ENCODE measurements around the gene CA14.
"Not testable (repeated sequence)": the region's sequence is repeated elsewhere in the genome, so short reads cannot be mapped to it uniquely, and the experiment has no call there.

Gene CA14

DNA sequence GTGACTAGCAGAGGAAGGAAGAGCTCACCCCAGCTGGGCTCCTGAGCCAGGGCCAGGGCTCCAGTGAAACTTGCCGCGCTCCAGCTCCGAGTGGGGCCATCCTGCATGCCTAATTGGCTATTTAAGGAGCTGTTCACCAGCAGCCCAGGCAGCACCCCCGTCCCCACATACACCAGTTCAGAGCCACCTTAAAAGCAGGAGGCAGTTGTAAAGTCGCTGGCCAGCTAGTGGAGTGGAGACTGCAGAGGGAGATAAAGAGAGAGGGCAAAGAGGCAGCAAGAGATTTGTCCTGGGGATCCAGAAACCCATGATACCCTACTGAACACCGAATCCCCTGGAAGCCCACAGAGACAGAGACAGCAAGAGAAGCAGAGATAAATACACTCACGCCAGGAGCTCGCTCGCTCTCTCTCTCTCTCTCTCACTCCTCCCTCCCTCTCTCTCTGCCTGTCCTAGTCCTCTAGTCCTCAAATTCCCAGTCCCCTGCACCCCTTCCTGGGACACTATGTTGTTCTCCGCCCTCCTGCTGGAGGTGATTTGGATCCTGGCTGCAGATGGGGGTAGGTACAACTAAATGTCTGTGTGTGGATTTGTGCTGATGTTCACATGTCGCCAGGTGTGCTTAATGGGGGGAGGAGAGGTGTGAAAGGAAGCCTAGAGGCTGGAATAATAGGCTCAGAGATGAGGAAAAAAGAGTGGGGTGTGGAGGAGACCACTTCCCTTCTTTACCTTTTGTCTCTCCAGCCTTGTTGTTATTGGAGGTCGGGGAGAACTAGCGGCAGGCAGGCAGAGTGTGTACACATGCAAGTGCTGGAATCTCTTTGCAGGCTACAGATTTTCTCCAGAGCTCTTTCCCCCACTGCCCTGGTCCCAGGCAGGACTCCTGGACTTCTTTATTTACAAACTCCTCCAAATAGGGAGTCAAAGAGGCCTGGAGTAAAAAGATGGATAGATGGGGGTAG lies at the start of gene CA14:
Gene CA14, plus strand, starts transcription at position 151 of the 962 bp plus-strand sequence. Its CDS starts 355 bp downstream, at position 506.
- DNase-seq, result no peak

DNA sequence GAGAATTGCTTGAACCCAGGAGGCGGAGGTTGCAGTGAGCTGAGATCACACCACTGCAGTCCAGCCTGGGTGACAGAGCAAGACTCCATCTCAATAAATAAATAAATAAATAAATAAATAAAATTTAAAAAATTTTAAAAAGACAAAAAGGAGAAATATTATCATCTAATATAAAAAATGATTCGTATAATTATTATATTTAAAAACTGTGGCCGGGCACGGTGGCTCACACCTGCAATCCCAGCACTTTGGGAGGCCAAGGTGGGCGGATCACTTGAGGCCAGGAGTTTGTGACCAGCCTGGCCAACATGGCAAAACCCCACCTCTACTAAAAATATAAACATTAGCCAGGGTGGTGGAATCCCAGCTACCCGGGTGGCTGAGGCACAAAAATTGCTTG lies 49.1 kb upstream of the CA14 start:
- not testable (repeated sequence) for DNase-seq

DNA sequence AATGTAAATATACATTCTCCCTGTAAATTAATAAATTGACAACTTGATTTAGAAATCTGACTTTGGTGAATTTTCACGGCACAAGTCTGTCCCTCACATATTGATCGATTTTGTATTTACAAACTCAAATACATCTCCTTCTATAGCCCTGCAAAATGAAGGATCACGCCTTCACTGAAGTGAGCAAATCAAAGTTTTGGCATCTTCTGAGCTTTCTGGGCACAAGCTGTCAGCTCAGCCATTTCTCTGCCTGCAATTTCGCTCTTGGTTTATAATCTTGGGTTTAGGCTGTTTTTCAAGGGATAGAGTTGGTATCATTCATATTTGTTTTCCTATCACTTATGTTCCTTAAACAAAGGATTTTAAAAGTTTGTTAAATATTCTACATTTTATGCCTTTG lies 47.5 kb upstream of the CA14 start:
- peak; percentile 64 for DNase-seq

DNA sequence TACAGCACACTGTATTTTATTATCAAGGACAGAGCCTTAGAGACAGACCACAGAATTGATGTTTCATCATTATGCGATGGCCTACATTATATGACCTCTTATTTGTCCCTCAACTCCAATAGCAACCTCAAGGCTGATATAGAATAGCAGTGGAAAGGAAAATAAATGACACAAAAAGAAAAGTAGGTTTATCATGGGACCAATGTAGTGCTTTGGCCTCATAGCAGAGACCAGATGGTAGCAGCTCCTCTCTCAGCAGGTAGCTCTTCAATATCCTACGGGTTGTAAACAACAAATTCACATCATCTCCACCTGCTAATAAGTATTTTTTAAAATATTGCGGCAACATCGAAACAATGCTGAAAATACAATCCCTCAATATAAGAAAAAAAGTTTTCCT lies 46.9 kb upstream of the CA14 start:
- peak; percentile 75 for DNase-seq

DNA sequence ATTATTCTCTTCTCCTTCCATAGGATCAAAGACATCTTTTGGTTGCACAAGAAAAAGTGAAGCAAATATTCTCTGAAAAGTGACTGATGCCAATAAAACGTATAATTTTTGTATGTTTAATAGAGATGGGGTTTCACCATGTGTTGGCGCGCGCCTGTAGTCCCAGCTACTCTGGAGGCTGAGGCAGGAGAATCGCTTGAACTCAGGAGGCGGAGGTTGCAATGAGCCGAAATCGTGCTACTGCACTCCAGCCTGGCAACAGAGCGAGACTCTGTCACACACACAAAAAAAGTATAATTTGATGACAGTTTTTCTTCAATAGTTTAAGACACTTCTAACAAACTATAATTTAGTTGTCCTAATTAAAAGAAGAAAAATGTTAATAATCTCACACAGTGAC lies 45.5 kb upstream of the CA14 start:
- DNase-seq, result no peak

DNA sequence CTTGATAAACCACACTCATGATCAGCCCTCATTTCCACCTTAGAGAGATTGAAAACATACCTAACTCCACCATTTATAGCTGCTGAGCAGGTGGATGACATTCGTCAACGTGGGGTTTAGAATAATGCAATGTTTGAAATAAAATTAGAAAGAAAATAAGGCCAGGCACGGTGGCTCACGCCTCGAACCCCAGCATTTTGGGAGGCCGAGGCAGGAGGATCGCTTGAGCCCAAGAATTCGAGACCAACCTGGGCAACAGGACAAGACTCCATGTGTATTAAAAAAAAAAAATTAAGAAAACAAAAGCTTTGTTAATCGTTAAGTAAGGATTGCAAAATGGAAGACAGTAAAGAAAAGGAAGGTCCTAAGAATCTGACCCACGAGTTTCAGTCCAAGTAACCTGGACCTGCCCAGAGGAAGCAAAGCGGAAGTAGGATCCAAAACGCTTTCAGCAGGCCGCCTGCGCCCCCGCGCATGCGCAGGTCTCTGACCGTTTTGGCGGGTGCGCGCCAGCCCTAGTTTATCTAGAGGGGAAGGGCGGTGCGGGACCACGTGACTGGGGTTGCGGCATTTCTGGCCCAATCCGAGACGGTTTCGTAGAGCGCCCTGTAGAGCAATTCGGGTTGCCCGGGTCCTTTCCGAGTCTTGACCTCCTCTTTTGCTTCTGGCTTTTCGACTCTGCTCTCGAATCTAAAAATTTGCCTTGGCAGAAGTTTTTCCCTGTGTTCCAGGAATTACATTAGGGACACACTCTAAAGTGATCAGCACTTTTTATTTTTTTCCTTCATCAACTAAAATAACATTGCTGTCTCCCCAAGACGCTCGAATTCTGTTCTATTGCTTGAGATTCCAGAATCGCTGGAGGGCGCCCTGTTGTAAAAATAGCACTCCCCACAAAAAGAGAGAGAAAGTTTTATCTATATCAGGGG lies 44.1 kb upstream of the CA14 start:
- no peak for DNase-seq

DNA sequence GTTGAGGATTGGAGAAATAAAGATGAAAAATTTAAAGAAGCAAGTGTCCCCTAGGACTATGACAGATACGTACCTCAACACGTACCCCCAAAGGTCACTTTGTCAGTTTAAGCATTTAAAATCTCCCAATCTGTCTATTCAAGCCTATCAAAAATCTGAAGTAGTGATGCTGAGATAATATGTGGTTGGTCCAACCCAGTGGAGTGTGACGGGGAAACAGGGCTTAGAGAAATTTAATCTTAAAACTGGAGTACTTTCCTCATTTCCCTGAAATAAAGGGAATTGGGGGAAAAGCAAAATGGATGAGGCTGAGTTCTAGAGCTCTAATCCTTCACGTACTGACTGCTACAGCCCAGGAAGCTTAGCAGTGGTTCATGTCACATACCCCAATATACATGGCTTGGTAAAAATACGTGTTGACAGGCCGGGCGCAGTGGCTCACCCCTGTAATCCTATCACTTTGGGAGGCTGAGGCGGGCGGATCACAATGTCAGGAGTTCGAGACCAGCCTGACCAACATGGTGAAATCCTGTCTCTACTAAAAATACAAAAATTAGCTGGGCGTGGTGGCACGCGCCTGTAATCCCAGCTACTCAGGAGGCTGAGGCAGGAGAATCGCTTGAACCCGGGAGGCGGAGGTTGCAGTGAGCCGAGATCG lies 43.3 kb upstream of the CA14 start:
- DNase-seq, result not testable (repeated sequence)

DNA sequence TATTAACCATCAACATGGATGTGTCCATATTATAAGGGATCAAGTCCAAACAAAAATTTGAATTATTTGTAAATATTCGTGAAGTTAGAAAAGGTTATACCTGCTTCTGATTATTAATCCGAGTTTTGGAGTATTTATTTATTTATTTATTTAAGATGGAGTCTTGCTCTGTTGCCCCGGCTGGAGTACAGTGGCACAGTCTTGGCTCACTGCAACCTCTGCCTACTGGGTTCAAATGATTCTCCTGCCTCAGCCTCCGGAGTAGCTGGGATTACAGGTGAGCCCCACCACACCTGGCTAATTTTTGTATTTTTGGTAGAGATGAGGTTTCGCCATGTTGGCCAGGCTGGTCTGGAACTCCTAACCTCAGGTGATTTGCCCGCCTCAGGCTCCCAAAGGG lies 41.7 kb upstream of the CA14 start:
- DNase-seq, result not testable (repeated sequence)

DNA sequence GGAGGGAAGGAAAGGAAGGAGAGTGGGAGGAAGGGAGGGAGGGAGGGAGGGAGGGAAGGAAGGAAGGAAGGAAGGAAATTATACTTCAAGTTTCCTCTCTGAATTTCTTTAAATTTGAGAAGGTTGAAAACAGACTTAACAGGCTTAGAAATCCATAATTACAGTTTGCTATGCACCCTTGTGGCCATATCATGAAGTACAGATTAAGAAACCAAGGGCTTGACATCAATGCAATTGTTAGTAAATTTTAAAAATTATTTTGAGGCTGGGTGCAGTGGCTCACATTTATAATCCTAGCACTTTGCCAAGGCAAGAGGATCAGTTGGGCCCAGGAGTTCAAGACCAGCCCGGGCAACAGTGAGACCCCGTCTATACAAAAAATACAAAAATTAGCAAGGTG lies 36.0 kb upstream of the CA14 start:
- peak; percentile 39 for DNase-seq

DNA sequence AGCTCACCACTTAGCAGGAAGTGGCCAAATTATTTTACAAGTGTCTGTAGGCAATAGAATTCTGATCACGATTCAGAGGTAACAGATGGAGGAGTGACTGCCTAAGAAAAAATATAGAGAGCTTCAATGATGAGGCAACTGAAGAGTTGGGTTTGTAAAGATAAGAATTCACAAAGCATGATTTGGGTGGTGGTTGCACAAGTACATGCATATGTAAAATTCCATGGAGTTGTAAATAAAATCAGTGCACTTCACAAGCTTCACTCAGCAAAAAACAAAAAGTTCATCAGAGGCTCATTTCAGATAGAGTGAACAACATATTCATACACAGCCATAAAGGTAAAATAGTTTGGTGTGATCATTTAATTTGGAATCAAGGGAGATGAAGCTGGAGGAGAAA lies 32.6 kb upstream of the CA14 start:
- no peak for DNase-seq

DNA sequence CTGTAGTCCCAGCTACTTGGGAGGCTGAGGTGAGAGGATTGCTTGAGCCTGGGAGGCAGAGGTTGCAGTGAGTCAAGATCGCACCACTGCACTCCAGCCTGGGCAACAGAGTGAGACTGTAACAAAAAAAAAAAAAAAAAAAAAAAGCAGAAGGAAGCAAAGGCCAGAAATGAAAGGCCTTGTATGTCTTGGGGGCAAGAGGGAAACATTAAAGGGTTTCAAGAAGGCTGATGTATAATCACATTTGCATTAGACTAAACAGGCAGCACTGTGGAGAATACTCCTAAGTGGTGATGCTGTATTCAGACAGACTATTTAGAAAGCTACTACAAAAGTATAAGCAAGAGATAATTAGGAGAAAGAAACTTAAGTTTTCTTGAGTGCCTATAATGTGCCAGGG lies 32.0 kb upstream of the CA14 start:
- DNase-seq, result no peak

DNA sequence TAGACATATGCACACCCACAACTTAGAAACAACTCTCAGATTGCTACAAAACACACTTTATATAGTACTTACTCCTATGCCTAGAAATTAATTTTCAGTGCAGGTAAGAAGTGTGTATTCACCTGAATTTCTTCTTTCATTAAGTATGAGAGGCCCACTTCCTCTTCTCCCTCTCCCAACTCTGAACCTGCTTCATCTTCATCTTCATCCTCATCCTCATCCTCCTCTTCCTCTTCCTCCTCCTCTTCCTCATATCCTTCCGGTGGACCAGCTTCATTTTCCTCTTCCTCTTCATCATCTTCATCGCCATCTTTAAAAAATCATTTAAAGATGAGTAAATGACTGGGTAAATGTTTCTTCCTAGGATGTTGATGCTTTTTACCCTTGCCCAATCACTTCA lies 31.1 kb upstream of the CA14 start:
- no peak for DNase-seq

DNA sequence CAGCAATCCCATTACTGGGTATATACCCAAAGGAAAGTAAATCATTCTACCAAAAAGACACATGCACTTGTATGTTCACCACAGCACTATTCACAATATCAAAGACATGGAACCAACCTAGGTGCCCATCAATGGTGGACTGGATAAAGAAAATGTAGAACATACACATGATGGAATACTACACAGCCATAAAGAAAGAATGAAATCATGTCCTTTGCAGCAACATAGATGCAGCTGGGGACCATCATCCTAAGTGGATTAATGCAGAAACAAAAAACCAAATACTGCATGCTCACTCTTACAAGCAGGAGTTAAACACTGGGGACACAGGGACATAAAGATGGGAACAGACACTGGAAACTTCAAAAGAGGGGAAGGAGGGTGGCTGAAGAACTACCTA lies 30.3 kb upstream of the CA14 start:
- DNase-seq, result no peak

DNA sequence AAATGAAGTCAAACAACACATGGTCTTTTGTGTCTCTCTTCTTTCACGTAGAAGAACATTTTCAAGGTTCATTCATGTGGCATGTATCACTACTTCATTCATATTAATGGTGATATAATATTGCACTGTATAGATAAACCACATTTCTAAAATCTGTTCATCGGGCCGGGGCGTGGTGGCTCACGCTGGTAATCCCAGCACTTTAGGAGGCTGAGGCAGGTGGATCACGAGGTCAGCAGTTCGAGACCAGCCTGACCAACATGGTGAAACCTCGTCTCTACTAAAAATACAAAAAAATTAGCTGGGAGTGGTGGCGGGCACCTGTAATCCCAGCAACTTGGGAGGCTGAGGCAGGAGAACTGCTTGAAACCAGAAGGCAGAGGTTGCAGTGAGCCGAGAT lies 29.3 kb upstream of the CA14 start:
- DNase-seq, result not testable (repeated sequence)

DNA sequence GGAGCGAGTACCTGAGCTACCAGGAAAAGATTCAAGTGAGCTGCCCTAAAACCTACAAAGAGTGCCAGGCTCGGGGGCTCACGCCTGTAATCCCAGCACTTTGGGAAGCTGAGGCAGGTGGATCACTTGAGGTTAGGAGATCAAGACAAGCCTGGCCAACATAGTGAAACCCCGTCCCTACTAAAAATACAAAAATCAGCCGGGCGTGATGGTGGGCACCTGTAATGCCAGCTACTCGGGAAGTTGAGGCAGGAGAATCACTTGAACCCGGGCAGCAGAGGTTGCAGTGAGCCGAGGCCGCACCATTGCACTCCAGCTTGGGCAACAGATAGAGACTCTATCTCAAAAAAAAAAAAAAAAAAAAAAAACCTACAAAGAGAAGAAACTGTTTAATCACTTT lies 24.7 kb upstream of the CA14 start:
- DNase-seq, result not testable (repeated sequence)

DNA sequence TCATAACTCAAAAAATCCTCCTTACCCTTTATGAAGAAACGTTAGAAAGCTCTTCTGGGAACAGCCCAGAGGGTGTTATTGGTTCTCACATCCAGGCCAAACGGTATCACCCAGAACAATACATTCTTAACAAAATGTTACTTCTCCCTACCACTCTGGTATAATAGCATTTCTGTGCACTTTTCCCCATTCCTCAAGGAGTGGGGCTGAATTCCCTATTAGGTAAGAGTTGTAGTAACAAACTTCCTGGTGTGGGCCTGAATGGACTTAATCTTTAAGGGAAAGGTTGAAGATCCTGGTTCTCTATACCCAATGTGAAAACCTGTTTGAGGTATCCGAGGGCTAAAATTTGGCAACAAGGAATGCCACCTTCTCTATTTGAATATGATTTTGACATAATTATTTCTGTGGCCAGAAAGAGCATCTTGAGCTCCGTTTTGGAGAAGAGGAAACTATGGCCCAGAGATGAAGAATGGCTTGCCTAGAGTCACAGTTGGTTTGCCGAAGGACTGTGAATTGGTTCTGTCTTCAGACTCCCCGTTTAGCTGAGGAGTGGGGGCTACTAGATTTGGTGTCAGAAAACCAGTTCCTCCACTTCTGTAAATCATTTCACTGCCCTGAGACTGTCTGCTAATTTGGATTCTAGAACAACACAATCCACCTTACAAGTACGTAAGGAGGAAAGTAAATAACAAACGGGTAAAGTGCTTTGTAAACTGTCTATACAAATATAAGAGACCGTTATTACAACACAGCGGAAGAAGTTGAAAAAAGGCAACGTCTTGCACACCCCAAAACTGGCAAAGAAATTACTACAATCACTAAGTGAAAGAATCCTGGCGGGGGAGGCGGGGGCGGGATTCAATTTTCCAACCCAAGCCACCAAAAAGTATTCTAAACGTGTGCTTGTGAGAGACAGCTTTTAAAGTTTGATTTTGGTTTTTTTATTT lies 23.9 kb upstream of the CA14 start:
- no peak for DNase-seq

DNA sequence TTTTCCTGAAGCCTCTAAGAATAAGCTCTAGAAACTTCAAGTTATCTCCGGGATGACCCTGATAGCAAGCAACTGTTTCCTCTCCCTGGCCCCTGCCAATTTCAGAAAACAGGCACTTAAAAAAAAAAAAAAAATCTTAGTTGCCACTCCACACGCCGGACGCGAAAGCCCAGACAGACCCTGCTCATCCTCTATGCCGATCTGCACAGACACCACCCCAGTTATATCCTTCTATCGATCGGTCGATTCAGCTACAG lies 23.3 kb upstream of the CA14 start:
- no peak for DNase-seq

DNA sequence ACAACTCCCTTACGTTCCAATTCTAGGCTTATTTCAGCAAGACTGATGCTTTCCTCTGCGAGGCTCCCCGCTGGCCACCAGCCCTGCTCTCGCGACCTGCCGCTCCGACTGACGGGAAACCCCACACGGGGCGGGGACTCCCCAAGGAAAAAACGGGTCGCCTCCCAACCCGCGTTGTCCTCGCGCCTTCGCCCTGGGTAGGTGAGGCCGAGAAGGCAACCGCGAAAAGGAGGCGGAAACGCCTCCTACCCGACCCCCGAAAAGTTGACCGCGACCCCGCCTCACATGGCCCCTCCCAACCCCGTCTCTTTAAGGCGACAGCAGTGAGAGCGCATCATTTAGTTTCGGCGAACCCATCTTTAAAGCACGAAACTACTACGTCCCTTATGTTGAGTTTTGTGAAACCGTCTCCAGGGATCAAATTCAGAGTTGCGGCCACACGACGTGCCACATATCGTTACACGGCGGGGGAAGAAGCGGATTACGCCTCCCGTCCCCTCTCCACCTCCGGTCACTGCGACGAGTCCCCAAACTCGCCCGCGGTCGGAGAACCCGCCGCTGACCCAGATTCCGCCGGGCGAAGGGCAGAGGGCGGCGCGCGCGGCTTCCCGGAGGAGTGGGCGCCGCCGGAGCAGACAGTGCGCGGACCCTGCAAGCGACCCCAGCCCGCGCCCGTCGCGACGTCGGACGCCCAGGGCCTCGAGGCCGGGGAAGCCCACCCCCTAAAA lies 22.8 kb upstream of the CA14 start:
- DNase-seq, result peak; percentile 63

DNA sequence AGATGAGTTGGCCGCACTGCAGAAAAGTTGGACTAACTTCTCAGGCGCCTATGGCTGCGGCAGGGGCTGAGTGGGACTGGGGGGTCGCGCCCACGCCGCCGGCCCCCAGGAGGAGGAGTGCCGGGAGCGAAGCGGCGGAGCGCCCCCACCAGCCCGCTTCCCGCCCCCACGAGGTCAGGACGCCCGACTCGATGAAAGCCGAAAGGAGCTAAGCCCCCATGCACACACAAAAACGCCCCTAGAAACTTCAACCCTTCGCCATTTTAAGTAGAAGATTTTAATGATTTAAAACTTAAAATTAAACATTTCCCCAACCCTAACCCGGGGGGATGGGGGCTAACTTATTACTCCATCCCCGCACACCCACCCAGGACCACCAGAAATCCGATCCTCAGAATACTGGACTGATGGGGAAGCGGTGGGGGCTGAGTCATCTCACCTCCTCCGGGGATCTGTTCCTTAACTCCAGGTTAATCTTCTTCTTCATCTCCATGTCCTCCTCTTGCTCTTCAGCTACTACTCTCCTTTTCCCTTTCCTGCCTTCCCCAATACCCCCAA lies 22.2 kb upstream of the CA14 start:
- no peak for DNase-seq

DNA sequence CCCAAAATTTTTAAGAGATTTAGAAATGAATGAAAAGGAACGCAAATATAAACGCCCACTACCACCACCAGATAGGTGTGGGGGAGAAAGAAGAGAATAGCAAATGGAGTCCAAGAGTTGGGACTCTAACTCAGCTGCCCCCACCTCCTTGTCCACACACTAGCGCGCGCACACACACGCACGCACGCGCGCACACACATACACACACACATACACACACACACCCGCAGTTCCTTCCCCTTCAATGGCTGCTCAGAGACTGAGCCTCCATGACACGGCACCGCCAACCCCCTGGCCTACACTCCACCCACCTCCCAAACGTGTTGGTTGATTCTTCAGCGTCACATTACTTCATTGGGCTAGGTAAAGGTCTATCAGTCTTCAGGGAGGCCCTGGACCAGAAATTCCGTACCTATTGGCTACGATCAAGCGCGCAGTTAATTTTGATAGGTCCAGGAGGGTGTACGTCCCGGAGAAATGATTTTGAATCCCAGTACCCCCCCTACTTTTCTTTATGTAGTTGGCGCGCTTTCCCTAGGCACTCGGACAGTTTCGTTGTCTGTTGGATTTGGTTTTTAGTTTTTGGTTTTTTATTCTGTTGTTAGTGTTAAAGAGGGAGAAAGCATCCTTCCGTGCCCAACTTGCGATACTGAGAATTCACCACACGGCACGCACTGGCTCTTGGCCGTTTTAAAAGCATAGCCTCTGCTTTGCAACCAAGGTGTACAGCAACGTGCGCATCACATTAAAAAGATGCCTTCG lies 21.5 kb upstream of the CA14 start, which contains the start of gene ANP32E:
Gene ANP32E, minus strand, starts transcription at position 261 of the 762 bp plus-strand sequence. CDS start 326 bp downstream, outside the sequence.
- peak; percentile 99 for DNase-seq

All from NCI-H1694 (cell line).